Activated CD4-positive, CD25-positive, alpha-beta regulatory T cell (primary cell): Measurements from ENCODE around the gene OR4A47.
"Not testable (repeated sequence)": the region's sequence is repeated elsewhere in the genome, so short reads cannot be mapped to it uniquely, and the experiment has no call there.

Source experiments
- DNase-seq, 4 experiments: peaks; one replicate each; lab custom pipeline; 2025; lab: John Stamatoyannopoulos, UW

OR4A47 gene

GRCh38 chr11:48488493-48488892 is at the start of gene OR4A47:
OR4A47 (plus strand) TSS chr11:48488793; CDS start chr11:48488793, 0 bp downstream.
- not testable (repeated sequence) for DNase-seq

- not testable (repeated sequence) for DNase-seq
Observed at GRCh38 chr11:48455909-48456308, 32.7 kb upstream of the OR4A47 start.

- DNase-seq: not testable (repeated sequence)
Observed at GRCh38 chr11:48473966-48474365, 14.6 kb upstream of the OR4A47 start.

- not testable (repeated sequence) for DNase-seq
Observed at GRCh38 chr11:48474703-48475102, 13.9 kb upstream of the OR4A47 start.

- DNase-seq: not testable (repeated sequence)
Observed at GRCh38 chr11:48506169-48506568, 17.6 kb downstream of the OR4A47 start.

- DNase-seq: no peak
Observed at GRCh38 chr11:48538991-48539390, 50.4 kb downstream of the OR4A47 start.
